NCI-H748 treated with DMSO at 0.1 percent for 48 hours (cell line): ENCODE measurements around the gene PRKAR1A.

Experiments
- DNase-seq: peaks from one replicate; lab custom pipeline; 2025; lab: John Stamatoyannopoulos, UW

The PRKAR1A gene

DNA sequence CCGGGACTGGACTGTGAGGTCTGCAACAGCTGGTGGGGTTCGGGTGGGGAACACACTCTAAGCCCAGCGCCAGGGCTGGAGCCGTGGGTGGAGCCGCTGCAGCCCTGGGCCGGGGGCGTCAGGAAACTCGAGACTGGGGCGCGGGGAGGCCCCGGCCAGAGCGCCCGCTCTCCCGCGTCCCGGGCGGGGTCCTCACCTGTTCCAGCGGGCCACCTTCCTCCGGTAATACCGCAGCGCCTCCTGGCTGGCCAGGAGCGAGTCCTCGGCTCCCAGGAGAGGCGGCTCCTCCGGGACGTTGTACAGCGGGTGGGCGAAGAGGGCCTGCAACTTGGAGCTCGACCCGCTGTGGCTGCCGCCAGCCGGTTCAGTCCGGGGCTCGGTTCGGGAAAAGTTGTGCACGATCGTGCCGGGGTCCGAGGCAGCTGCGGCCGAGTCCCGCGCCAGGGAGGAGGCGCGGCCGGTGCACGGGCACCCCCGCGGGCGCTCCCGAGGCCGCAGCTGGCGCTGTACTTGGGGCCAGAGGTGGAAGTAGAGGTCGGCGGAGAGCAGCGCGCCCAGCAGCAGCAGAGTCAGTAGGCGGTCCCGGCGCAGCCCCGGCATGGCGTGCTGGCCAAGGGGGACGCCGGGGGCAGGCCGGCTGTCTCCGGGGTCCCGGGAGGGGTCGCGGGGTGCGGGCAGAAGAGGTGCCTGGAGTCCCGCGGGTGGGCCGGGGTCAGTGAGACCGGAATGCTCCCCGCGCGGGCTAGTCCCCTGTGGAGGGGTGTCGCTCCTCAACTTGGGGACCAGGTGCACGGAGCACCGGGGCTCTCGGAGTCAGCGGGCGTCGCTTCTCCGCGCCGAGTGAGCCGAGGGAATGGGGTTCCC is 88.1 kb downstream of the PRKAR1A start:
- peak; percentile 5 for DNase-seq
